Stimulated activated naive CD4-positive, alpha-beta T cell treated with Interleukin-2 at 50 U/mL for 16 hours (primary cell): ENCODE data around the gene RAI1.

ENCODE experiments used
- DNase-seq: peaks from one replicate; lab custom pipeline; 2025; lab: John Stamatoyannopoulos, UW

The RAI1 gene

DNA sequence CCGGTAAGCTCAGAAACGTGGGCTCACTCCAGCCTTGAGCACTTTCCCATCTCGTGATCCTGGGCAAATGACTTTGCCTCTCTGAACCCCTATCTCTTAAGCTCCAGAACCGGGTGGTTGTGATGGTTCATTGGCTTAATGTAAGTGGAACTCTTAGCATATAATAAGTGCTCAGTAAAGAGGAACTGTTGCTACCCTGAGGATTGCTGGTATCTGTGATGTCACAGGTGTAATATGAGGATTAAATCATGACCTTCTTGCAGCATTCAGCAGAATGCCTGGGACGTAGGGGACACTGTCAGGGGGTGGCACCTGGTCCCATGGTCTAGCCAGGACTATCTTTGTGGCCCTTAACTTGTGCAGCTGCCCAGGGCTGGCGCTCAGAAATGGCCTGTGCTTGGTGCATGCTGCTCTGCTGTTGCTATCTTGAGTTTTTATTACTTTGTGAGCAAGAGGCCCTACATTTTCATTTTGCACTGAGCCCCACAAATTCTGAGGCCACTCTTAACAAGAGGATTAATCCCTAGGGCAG, 86.7 kb downstream of the RAI1 start:
- DNase-seq, result no peak

DNA sequence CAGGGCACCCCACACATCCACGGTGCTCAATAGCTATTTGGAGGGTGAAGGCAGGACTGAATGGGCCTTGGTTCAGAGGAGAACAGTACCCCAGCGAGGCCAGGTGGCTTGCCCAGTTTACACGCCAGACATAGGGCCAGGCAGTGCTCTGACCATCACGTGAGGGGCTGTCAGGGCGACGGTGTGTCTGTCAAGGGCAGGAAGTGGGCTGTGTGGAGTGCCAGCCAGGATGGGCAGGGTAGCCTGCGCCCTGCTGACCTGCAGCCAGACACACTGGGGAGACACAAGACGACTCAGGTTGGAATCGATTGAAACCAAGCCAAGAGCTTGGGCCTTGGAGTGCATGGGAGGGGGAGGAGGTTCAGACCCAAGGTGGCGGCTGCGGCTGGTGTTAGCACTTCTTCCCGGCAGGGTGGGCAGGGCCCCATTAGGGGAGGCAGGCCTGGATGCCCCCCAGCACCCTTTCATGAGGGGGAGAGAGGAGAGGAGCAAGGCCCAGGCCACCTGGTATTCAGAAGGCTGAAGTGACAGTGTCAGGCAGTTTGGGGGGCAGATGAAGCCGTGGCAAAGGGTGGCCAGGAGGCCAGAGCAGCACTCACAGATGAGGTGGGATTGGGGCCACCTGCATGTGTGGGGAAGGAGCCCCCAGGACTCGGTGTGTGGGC, 87.3 kb downstream of the RAI1 start:
- DNase-seq, result no peak

DNA sequence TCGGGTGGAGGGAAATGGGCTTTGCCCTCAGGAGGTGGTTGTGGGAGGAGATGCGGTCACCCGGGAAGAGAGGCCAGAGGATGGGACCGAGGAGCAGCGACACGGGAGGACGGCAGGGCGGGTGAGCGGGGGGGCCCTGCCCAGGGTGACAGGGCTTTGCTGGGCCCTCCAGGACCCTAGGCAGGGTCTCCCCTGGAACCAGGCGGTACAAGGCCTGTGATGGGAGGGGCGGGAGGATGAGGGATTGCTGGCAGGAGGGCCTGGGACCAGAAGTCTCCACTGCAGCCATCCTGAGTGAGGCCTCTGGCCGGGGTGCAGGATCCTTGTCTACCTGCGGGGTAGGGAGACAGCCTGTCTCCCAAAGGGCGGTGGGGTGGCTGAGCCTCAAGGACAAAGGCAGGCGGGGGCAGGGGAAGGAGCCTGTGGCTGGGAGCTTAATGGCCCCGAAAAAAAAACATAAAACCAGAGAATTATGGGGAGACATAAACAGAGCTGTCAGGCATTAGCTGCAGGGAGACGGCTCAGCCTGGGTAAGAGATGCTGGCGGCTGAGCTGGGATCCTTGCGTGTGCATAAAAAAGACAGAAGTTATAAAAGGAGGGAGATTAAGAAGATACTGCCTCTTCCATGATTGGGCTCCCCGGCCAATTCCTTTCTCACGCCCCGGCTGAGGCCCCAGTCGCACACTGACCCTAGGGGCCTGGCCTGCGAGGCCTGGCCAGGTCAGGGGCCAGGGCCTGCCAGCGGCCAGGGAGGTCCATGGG, 88.8 kb downstream of the RAI1 start:
- DNase-seq, result no peak

DNA sequence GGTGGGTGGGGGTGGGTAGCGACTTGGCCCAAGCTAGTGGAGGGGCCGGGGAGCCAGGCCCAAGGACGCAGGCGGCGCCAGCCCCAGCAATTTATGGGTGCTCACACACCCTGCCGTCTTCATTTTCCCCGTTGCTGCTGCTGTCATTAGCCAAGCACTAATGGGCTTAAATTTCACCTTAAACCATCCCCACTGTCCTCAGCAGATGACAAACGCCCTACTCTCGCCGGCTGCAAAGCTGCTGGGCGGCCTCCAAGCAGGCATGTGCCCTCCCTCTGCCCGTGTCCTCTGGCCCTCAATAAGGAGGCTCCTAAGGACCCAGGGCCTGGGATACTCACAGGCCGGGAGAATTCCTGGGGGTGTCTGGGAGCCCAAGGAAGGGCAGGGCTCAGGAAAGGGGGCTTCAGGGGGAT, 89.4 kb downstream of the RAI1 start:
- no peak for DNase-seq

DNA sequence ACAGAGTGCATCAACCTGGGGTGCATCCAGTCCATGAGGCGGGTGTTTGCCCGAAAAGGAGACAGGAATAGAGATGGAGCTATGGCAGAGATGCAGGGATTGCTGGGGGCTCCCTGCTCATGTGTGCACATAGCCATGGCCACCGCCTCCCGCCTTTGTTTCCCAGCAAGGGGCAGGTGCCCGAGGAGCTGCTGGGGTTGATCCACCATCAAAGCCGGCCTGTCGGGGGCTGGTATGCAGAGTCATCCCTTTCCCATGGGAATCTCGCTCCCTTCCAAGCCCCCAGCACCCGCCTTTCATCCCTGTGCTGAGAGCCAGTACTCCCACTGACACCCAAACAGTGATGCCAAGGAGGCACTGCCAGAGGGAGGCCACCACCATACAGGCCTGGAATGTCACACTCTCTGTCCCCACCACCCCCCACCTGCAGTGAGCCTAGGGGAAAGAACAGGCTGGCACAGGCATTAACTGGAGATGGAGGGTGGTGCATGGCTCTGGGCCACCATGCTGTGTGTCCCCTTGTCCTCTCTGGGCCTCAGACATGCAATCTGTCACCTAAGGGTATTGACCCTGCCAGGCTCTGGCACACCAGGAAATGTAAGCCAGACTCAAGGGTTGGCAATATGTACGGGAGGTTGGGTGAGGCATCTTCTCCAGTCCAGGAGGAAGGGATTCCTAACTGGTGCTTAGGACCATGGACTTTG, 90.4 kb downstream of the RAI1 start:
- no peak for DNase-seq

- no peak for DNase-seq
Observed at GRCh38 chr17:17772231-17772630, 91.0 kb downstream of the RAI1 start.

- no peak for DNase-seq
Observed at GRCh38 chr17:17774009-17774881, 93.0 kb downstream of the RAI1 start.

- DNase-seq, result no peak
Observed at GRCh38 chr17:17776889-17777288, 95.6 kb downstream of the RAI1 start.

- DNase-seq, result no peak
Observed at GRCh38 chr17:17778308-17779014, 97.2 kb downstream of the RAI1 start.

DNA sequence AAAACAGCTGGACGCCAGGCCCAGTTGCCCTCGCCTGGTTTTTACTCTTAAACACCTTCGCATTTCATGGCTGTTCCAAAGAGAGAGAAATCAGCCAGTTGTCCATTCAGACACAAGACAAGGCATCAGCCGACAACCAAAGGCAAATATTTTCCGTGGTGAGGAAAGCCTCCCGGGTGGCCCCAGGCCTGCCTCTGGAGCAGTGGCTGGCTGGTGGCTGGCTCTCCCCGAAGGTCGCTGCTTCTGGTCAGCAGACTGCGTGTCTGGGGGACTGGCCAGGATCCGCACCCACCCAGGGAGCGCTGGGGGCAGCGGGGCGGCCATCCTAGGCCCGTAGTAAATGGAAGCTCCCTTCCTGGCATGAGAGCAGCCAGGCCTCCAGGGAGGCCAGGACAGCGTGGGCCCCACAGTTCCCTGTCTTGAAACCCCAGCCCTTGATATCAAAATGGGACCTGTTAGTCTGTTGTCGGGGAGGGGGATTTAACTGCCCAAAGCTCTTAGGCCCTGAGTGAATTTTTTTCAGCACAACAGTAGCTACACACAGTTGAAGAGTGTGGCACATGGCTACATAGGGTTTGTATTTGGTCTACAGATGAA, 97.9 kb downstream of the RAI1 start:
- no peak for DNase-seq

DNA sequence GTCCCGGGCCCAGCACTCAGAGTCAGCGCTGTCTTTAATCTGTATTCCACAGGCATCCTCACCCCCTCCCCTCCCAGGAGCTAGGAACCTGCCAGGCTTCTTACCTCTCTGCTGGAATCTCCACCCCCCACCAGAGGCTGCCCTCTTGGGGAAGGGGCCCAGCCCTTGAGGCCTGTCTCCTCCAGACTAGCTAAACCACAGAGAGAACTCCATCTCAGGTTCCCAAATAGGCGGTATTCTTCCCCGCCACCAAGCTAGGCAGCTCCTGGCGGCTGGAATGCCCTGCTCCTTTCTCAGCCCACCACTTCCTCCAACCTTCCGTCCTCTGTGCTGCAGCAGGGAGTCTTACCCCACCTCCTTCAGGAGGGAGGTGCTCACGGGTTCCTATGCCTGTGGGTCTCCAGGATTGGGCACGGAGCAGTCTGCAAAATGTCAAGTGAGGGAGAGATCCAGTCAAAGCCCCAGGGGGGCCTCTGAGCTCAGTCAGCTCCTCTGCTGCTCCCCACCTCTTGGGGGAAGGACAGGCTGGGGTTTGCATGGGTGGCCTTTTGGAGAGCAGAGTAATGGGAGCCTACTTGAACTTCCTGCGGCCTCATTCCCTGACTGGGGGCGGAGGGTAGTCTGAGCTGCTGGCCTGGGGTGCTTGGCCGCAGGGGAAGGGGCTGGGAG, 99.8 kb downstream of the RAI1 start:
- DNase-seq, result no peak

DNA sequence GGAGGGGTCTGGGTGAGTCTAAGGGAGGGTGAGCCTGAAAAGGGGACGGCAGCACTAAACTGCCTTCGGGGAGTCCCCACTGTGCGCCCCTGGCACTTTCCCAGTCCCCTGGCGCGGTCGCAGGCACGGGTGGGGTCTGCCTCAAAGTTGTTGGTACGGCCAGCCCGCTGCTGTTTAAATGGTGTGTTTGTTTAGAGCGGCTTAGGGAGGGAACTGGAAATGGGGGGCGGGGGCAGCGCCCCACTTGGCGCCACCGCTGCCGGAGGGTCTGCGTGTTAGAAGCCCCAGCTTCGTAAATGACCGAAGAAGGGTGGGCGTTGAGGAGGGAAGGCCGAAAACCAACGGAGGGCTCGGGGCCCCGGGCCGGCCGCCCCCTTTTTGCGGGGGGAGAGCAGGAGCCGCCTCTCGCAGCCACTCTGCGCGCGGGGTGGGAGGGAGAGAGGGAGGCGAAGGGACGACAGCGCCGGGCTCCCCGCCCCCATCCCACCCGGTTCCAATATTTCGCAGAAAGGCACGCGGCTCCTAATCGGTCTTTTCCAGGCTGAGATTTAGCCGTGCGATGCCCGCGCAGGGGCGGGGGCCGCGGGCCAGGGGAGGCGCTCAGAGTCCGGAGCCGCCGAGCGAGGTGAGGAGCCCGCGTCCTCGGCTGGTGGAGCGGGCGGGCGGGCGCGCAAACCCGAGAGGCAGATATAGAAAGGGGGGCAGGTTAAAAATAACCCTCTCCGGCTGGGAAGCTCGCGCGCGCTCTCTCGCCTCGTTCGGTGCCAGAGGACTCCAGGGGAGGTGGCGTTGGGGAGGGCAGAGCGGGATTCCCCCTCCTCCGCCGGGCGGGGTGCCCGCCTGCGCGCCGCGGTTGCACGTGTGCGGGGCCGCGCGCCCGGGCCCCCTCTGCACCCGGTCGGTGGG, 100.6 kb downstream of the RAI1 start:
- DNase-seq, result no peak

- no peak for DNase-seq
Observed at GRCh38 chr17:17782523-17783115, 101.4 kb downstream of the RAI1 start.

DNA sequence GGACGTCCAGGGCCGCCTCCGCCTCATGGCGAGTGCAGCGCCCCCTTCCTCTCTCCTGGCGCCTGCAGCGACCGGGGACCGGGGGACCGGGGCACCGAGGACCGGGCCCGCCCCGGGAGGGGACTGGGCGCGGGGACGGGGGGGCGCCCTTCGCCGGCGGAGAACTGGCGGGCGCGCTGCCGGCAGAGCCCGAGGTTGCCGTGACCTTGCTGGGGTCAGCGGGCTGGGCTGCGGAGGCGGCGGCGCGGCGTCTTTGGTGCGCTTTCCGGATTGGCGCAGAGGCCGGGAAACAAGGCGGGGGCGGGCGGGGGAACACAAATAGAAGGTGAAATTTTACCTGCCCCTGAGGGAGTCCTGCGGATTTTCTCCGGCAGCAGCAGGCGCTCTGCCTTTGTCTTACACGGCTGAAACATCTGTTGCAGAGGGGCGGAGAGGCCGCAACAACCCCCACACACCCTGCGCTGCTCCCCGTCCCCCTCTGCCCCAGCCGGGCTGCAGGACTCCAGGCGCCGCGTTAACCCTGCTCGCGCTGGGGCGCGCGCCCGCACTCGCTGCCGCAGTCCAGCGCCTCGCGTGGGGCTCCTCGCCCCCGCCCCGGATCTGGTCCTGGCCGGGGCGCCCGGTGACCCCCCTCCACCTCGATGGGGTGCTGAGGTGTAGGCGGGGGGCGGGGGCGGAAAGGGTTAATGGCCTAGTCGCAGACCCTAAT, 102.0 kb downstream of the RAI1 start:
- DNase-seq, result peak; percentile 36

GRCh38 chr17:17783825-17784656, 102.8 kb downstream of the RAI1 start:
- no peak for DNase-seq

DNA sequence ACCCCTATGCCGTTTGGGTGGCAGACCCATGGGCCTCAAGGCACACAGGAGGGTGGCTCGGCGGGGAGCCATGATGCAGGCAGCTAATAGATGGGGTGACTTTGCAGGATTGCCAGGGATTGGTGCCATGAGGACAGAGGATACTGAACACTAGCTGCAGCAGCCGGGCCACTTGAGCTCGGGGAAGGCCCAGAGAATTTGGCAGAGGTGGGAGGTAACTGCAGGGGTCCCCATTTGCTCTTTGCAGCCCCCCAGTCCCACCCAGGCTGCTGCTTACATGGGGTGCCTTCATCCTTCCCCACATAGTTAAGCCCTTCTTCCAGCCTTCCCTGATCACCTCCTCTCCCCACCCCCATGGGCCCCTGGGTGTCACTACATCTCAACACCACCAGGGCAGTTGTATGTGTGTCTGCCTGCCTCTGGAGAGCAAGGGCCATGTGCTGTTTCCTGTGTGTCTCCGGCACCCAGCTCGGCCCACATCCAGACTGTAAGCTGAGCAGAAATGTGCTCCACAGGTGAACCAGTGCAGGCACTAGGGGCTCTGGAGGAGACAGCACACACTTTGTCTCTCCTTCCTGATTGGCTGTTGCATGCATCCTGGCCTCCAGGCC, 103.5 kb downstream of the RAI1 start:
- no peak for DNase-seq

DNA sequence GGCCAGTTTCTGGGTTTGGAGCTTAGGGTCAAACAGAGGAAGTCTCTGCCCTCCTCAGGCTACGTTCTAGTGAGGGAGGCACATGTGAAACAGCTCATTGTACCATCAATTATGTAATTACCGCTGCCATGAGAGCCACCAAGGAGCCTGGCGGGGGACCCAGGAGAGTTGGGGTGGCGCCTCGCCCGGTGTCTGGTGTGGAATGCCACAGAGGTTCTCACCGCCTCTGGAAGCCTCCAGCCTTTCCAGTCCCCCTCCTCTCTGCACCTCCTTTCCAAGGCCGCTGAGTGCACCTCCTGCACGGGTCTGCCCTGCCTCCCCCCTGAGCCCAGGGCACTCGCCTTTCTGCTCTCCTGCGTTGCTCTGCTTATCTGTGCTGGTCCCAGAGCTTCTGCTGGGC, 104.1 kb downstream of the RAI1 start:
- no peak for DNase-seq
